Measurements from ENCODE around the gene MARCOL.

Gene MARCOL

GRCh38 chr5:148238418-148238794 lies at the start of gene MARCOL:
Gene MARCOL (plus strand): TSS chr5:148238525. CDS start chr5:148238598, 73 bp downstream.
- no peak for DNase-seq (ENCODE audit: low read depth, low spot score)

- no peak for DNase-seq (ENCODE audit: low read depth, low spot score)
These were observed 47.3 kb upstream of the MARCOL start for GRCh38 chr5:148191010-148191409.

GRCh38 chr5:148193202-148193601 lies 45.1 kb upstream of the MARCOL start:
- DNase-seq (ENCODE audit: low read depth, low spot score) = no peak

GRCh38 chr5:148201151-148201550 lies 37.2 kb upstream of the MARCOL start:
- DNase-seq (ENCODE audit: low read depth, low spot score) = no peak

GRCh38 chr5:148202531-148203203 lies 35.7 kb upstream of the MARCOL start, which contains the start of gene SPINK6:
Gene SPINK6 (plus strand): TSS chr5:148203042. CDS start chr5:148203097, 55 bp downstream.
- no peak for DNase-seq (ENCODE audit: low read depth, low spot score)

- DNase-seq (ENCODE audit: low read depth, low spot score) = no peak
These were observed 33.1 kb upstream of the MARCOL start for GRCh38 chr5:148205044-148205806.

- no peak for DNase-seq (ENCODE audit: low read depth, low spot score)
These were observed 32.5 kb upstream of the MARCOL start for GRCh38 chr5:148205865-148206264.

- DNase-seq (ENCODE audit: low read depth, low spot score) = no peak
These were observed 31.7 kb upstream of the MARCOL start for GRCh38 chr5:148206620-148207019.

GRCh38 chr5:148208226-148208625 lies 30.1 kb upstream of the MARCOL start:
- no peak for DNase-seq (ENCODE audit: low read depth, low spot score)

- no peak for DNase-seq (ENCODE audit: low read depth, low spot score)
These were observed 29.1 kb upstream of the MARCOL start for GRCh38 chr5:148209151-148209770.

- no peak for DNase-seq (ENCODE audit: low read depth, low spot score)
These were observed 23.6 kb upstream of the MARCOL start for GRCh38 chr5:148214665-148215185.

GRCh38 chr5:148221508-148221907 lies 16.8 kb upstream of the MARCOL start:
- no peak for DNase-seq (ENCODE audit: low read depth, low spot score)

- no peak for DNase-seq (ENCODE audit: low read depth, low spot score)
These were observed 14.1 kb upstream of the MARCOL start for GRCh38 chr5:148224117-148224742.

GRCh38 chr5:148228392-148228984 lies 9.8 kb upstream of the MARCOL start:
- no peak for DNase-seq (ENCODE audit: low read depth, low spot score)

- no peak for DNase-seq (ENCODE audit: low read depth, low spot score)
These were observed 8.5 kb upstream of the MARCOL start for GRCh38 chr5:148229840-148230239.

- peak; percentile 2 for DNase-seq (ENCODE audit: low read depth, low spot score)
These were observed 8.1 kb upstream of the MARCOL start for GRCh38 chr5:148230240-148230639.

GRCh38 chr5:148237785-148238417 lies 424 bp upstream of the MARCOL start:
- no peak for DNase-seq (ENCODE audit: low read depth, low spot score)

GRCh38 chr5:148248894-148249293 lies 10.6 kb downstream of the MARCOL start:
- no peak for DNase-seq (ENCODE audit: low read depth, low spot score)

- DNase-seq (ENCODE audit: low read depth, low spot score) = no peak
These were observed 17.1 kb downstream of the MARCOL start for GRCh38 chr5:148255456-148255855.

- DNase-seq (ENCODE audit: low read depth, low spot score) = peak; percentile 63
These were observed 21.0 kb downstream of the MARCOL start for GRCh38 chr5:148259288-148259687.

GRCh38 chr5:148261221-148261620 lies 22.9 kb downstream of the MARCOL start:
- DNase-seq (ENCODE audit: low read depth, low spot score) = no peak
